K562 (cell line): Measurements from ENCODE around the gene ELP5. TPM values are rescaled to one million over a fixed set of nuclear protein-coding genes. Genes with fewer than 3 reads are reported as not detected.

Source experiments
- AFF1 ChIP-seq, 2 experiments: fragments of 450-650 bp; IDR thresholded peaks; 2 replicates each; pipeline ENCODE4 v1.6.1; 2018; ENCODE audit warnings: mild to moderate bottlenecking in 2 of 2, low read depth in 1 of 2; ENCODE audit not compliant: partially characterized antibody in 2 of 2
- ESRRA ChIP-seq: fragments of 450-650 bp; IDR thresholded peaks from 2 replicates; pipeline ENCODE4 v1.6.1; 2014; ENCODE audit warnings: low read depth, mild to moderate bottlenecking, moderate library complexity, borderline replicate concordance
- GABPB1 ChIP-seq: sonication (generic); formaldehyde crosslinking; IDR thresholded peaks from 2 replicates; pipeline ENCODE4 v1.8.0; 2022; ENCODE audit warnings: mild to moderate bottlenecking, missing genetic modification reagents
- HDAC6 ChIP-seq: IDR thresholded peaks from 2 replicates; pipeline ENCODE4 v1.6.1; 2012; ENCODE audit warnings: low read depth, mild to moderate bottlenecking, control low read depth, inconsistent platforms, low read length, moderate library complexity
- KLF10 ChIP-seq: fragments of 250-450 bp; sonication (Bioruptor Pico); IDR thresholded peaks from 2 replicates; pipeline ENCODE4 v1.6.1; 2021; ENCODE audit warnings: matching md5 sums
- MLLT1 ChIP-seq, 2 experiments: fragments of 450-650 bp; IDR thresholded peaks; 2 replicates each; pipeline ENCODE4 v1.6.1; 2016
- NCOA2 ChIP-seq, 2 experiments: fragments of 450-650 bp; IDR thresholded peaks; 2 replicates each; pipeline ENCODE4 v1.6.1; 2018; ENCODE audit warnings: mild to moderate bottlenecking in 2 of 2, moderate library complexity in 1 of 2; ENCODE audit not compliant: partially characterized antibody in 2 of 2
- NR1H2 ChIP-seq: sonication (generic); formaldehyde crosslinking; IDR thresholded peaks from 2 replicates; pipeline ENCODE4 v1.4.0; 2020; ENCODE audit warnings: mild to moderate bottlenecking, missing genetic modification reagents
- PURB ChIP-seq: sonication (generic); formaldehyde crosslinking; IDR thresholded peaks from 2 replicates; pipeline ENCODE4 v1.9.0; 2021; ENCODE audit warnings: low read depth, mild to moderate bottlenecking, missing genetic modification reagents
- RCOR1 ChIP-seq, 2 experiments: IDR thresholded peaks; 2 replicates each; pipeline ENCODE4 v1.6.1; 2012; ENCODE audit warnings: low read depth in 2 of 2, low read length in 2 of 2, borderline replicate concordance in 1 of 2, improper control_type of control experiment in 1 of 2
- SIN3B ChIP-seq: fragments of 450-650 bp; IDR thresholded peaks from 2 replicates; pipeline ENCODE4 v1.6.1; 2017; ENCODE audit warnings: low read depth, mild to moderate bottlenecking, moderate library complexity
- TBL1XR1 ChIP-seq, 2 experiments: IDR thresholded peaks; 2 replicates each; pipeline ENCODE4 v1.6.1; 2012; ENCODE audit warnings: improper control_type of control experiment in 2 of 2, low read length in 2 of 2, mild to moderate bottlenecking in 1 of 2
- TBP ChIP-seq: optimal IDR thresholded peaks from 2 replicates; pipeline ENCODE3; 2011; ENCODE audit warnings: low read depth, low read length, improper control_type of control experiment
- TCFL5 ChIP-seq: fragments of 250-450 bp; sonication (Bioruptor Pico); conservative IDR thresholded peaks from 2 replicates; pipeline ENCODE4 v1.6.1; 2021; ENCODE audit warnings: mild to moderate bottlenecking, moderate library complexity, matching md5 sums
- ZNF140 ChIP-seq: fragments of 250-450 bp; sonication (Bioruptor Pico); IDR thresholded peaks from 2 replicates; pipeline ENCODE4 v1.8.0; 2021; ENCODE audit warnings: moderate library complexity, mild to moderate bottlenecking, inconsistent platforms
- ZNF41 ChIP-seq: fragments of 250-450 bp; sonication (Bioruptor Pico); conservative IDR thresholded peaks from 2 replicates; pipeline ENCODE4 v1.4.0; 2020; ENCODE audit warnings: mild to moderate bottlenecking
- ZNF445 ChIP-seq: fragments of 250-450 bp; sonication (Bioruptor Pico); IDR thresholded peaks from 2 replicates; pipeline ENCODE4 v1.4.0; 2020; ENCODE audit warnings: low read depth, mild to moderate bottlenecking, moderate library complexity
- ZNF668 ChIP-seq: fragments of 250-450 bp; sonication (Bioruptor Pico); IDR thresholded peaks from 2 replicates; pipeline ENCODE4 v1.8.0; 2022; ENCODE audit warnings: mild to moderate bottlenecking, inconsistent platforms
- polyA plus RNA-seq, 8 experiments: library from polyadenylated mRNA; depleted of rRNA in 4 of 8; stranded (reverse) in 5 of 8; unstranded in 3 of 8; fragments of >200 nt; fragmentation: Nextera tagmentation in 2 of 8; fragmentation: Illumina TruSeq in 1 of 8; extraction: Ambion mirVana in 2 of 8; extraction: Trizol in 1 of 8; gene quantifications; 2 replicates each; pipeline versions ENCODE4 v1.2.1 to v1.2.3, GENCODE V29; 2011 to 2014; ENCODE audit warnings: inconsistent platforms in 1 of 8, missing spikeins in 1 of 8
- total RNA-seq, 7 experiments: library from RNA; depleted of rRNA in 6 of 7; stranded (reverse); fragments of >200 nt in 6 of 7; fragmentation: Illumina TruSeq in 2 of 7; extraction: Trizol in 2 of 7; gene quantifications; 2 replicates each; pipeline versions ENCODE4 v1.2.1 to v1.2.3, GENCODE V29; 2011 to 2021; ENCODE audit warnings: low replicate concordance in 1 of 7
- TF ChIP-seq, protein P1 (sequence below): fragments of 450-650 bp; formaldehyde crosslinking; IDR thresholded peaks from 2 replicates; pipeline ENCODE4 v1.4.0; 2020; ENCODE audit warnings: mild to moderate bottlenecking, moderate library complexity
- TF ChIP-seq, protein P2 (sequence below): fragments of 250-450 bp; sonication (Bioruptor Pico); IDR thresholded peaks from 2 replicates; pipeline ENCODE4 v1.8.0; 2022; ENCODE audit warnings: moderate library complexity, mild to moderate bottlenecking, inconsistent platforms

The ELP5 gene
- total and polyA plus RNA-seq, 9 of the 15 experiments (the other 6 are each of a cell fraction or from before 2014, with no cell fraction given): 25.7 to 77.9 (median 52.9) TPM

- TF ChIP-seq, protein P1, sequence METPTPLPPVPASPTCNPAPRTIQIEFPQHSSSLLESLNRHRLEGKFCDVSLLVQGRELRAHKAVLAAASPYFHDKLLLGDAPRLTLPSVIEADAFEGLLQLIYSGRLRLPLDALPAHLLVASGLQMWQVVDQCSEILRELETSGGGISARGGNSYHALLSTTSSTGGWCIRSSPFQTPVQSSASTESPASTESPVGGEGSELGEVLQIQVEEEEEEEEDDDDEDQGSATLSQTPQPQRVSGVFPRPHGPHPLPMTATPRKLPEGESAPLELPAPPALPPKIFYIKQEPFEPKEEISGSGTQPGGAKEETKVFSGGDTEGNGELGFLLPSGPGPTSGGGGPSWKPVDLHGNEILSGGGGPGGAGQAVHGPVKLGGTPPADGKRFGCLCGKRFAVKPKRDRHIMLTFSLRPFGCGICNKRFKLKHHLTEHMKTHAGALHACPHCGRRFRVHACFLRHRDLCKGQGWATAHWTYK: no peak
- TF ChIP-seq NR1H2 (CRISPR knock-in tag): no peak
- no peak for TF ChIP-seq ZNF41
- no peak for TF ChIP-seq GABPB1 (CRISPR knock-in tag)
- no peak for TF ChIP-seq NCOA2 (IDR thresholded peaks at IDR 0.05; ENCODE audit: partially characterized antibody in 2 of 2)
- TF ChIP-seq ZNF140 (CRISPR knock-in tag): no peak
- no peak for TF ChIP-seq AFF1 (IDR thresholded peaks at IDR 0.05; ENCODE audit: low read depth in 1 of 2, partially characterized antibody in 2 of 2)
- TF ChIP-seq TCFL5 (CRISPR knock-in tag): no peak
- TF ChIP-seq KLF10 (CRISPR knock-in tag): no peak
- peak in 1 of 2 experiments; percentile 59; a peak in 1 of 4 replicates for TF ChIP-seq MLLT1 (IDR thresholded peaks at IDR 0.05)
- no peak for TF ChIP-seq RCOR1 (IDR thresholded peaks at IDR 0.05; ENCODE audit: borderline replicate concordance in 1 of 2, low read depth in 2 of 2, low read length in 2 of 2)
- TF ChIP-seq, protein P2, sequence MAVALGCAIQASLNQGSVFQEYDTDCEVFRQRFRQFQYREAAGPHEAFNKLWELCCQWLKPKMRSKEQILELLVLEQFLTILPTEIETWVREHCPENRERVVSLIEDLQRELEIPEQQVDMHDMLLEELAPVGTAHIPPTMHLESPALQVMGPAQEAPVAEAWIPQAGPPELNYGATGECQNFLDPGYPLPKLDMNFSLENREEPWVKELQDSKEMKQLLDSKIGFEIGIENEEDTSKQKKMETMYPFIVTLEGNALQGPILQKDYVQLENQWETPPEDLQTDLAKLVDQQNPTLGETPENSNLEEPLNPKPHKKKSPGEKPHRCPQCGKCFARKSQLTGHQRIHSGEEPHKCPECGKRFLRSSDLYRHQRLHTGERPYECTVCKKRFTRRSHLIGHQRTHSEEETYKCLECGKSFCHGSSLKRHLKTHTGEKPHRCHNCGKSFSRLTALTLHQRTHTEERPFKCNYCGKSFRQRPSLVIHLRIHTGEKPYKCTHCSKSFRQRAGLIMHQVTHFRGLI: no peak
- no peak for TF ChIP-seq ZNF668 (CRISPR knock-in tag)
- TF ChIP-seq PURB (CRISPR knock-in tag): no peak
- no peak for TF ChIP-seq SIN3B
- TF ChIP-seq TBL1XR1 (IDR thresholded peaks at IDR 0.05; ENCODE audit: low read length in 2 of 2): no peak
- TF ChIP-seq TBP: no peak
- TF ChIP-seq HDAC6: no peak
- no peak for TF ChIP-seq ESRRA
- TF ChIP-seq ZNF445 (CRISPR knock-in tag): no peak
These were observed 13.5 kb upstream of the ELP5 start (continued) for GRCh38 chr17:7238420-7239090.
